ENCODE results near the gene TENT4B.
"Not testable (repeated sequence)": the region's sequence is repeated elsewhere in the genome, so short reads cannot be mapped to it uniquely, and the experiment has no call there.

Gene TENT4B

DNA sequence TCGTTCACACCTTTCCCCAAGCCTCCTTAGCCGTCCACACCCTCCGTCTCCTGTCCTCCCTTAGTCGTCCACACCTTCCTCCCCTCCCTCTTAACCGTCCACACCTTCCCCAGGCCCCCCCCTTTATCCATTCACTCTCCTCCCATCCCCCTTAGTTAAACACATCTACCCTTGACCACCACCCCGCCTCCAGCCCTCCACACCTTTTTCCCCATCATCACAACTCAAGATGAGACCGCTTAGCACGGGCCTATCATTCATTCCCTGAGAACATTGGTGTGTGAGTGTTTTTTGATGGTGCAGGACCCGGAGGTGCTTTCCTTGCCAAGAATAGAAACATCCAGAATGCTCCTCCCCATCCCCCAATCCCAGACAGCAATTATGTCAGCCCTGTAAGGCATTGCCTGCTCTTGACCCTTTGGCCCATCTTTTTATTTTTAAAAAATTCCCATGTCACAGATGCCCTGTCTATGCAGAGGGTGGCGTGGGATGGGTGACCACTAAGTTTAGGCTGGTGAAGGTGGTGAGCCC lies 1.4 kb downstream of the TENT4B start:
- DNase-seq (ENCODE audit: low read depth): no peak

- DNase-seq (ENCODE audit: low read depth): no peak
Measured at GRCh38 chr16:50155925-50156324, 2.8 kb downstream of the TENT4B start.

GRCh38 chr16:50156590-50156989 lies 3.5 kb downstream of the TENT4B start:
- DNase-seq (ENCODE audit: low read depth): no peak

DNA sequence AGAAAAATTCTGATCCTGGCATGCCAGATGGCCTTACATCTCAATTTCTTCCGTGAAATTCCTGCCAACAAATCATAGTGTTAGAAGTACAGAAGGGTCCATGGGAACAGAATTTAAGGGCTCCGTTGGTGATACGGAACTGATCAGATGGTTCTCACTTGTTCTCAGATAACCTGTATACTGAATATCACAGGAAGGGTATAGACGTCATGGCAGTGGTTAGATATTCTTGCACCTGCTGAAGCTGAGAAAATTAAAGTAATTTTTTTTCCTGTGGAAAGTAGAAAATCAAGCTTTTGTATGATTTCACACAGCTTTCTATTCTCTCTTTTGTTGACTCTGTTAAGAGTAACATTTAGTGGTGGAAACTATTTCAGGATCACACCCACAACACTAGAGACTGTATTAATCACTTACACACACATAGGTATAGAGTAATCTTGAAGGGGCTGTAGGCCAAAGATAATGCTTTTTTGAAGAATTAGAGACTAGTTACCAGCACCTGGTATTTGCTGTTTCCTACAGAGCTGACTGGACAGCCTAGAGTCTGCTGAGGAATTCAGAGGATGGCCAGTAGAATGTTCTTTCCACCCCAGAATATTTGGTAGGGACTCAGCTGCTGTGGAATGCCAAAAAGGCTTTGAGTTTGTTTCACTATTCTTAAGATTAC lies 7.5 kb downstream of the TENT4B start:
- DNase-seq (ENCODE audit: low read depth): no peak

- DNase-seq (ENCODE audit: low read depth): no peak
Measured at GRCh38 chr16:50161950-50162349, 8.8 kb downstream of the TENT4B start.

- DNase-seq (ENCODE audit: low read depth): no peak
Measured at GRCh38 chr16:50165473-50165872, 12.4 kb downstream of the TENT4B start.

DNA sequence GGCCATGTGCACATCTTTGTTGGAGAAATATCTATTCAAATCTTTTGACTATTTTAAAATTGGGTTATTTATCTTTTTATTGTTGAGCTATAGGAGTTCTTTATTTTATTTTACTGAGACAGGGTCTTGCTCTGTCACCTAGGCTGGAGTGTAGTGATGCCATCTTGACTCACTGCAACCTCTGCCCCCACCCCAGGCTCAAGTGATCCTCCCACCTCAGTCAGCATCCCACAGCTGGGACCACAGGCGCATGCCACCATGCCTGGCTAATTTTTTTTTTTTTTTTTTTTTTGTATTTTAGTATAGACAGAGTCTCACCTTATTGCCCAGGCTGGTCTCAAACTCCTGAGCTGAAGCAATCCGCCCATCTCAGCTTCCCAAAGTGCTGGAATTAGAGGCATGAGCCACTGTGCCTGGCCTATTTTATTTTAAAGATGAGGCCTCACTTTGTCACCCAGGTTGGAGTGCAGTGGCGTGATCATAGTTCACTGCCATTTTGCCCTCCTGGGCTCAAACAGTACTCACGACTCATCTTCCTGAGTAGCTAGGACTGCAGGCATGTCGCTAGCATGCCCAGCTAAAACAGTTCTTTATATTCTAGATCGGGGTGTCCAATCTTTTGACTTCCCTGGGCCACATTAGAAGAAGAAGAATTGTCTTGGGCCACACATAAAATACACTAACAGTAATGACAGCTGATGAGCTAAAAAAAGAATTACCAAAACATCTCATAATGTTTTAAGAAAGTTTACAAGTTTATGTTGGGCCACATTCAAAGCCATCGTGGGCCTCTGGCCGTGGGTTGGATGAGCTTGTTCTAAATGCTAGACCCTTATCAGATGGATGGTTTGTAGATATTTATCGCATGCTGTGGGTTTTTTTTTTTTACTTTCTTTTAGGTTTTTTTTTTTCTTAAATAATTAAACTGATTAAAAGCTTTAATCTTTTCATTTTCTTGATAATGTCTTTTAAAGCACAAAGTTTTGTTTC lies 13.7 kb downstream of the TENT4B start:
- DNase-seq (ENCODE audit: low read depth): no peak

- DNase-seq (ENCODE audit: low read depth): no peak
Measured at GRCh38 chr16:50167556-50167955, 14.4 kb downstream of the TENT4B start.

DNA sequence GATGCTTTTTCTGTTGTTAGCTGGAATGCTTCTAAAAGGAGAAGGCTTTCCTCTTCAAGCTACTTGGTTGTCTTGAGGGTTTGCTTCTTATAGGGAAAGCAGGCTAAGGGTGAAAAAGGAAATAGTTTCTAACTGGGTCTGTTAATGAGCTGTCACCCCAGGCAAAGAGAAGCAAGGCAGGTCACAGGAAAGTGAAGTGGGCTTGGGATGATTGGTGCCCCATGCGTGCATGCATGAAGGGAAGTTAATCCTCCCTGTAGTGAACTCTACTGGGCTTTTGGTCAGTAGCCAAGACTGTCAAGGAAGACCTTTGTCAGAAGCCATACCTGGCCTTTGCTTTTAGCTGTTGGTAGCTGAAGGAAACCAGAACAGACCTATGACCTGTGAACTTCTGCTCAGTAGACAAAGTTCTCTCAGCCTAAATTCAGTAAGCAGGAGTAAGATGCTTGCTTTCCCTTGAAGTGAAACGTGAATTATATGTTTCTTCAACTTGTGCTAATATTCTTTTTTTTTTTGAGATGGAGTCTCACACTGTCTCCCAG lies 16.5 kb downstream of the TENT4B start:
- DNase-seq (ENCODE audit: low read depth): no peak

GRCh38 chr16:50171773-50172172 lies 18.7 kb downstream of the TENT4B start:
- DNase-seq (ENCODE audit: low read depth): not testable (repeated sequence)

DNA sequence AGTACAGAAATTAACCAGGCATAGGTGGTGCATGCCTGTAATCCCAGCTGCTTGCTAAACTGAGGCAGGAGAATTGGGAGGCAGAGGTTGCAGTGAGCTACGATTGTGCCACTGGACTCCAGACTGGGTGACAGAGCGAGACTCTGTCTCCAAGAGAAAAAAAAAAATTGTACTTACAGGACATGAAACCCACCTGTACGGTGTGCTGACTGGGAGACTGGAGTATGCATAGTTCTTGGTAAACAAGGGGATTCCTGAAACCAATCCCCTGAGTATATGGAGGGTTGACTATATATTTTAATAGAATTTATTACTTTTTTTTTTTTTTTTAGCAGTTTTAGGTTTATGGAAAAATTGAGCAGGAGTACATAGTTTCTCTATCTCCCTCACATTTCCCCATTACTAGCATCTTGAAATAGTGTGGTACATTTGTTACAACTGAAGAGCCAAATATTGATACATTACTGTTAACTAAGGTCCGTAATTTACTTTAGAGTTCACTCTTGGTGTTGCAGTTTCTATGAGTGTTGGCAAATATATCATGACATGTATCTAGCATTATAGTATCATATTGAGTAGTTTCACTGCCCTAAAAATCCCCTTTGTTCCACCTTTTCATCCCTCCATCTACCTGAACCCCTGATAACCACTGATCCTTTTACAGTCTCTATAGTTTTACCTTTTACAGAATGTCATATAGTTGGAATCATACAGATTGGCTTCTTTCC lies 19.3 kb downstream of the TENT4B start:
- DNase-seq (ENCODE audit: low read depth): no peak

- DNase-seq (ENCODE audit: low read depth): no peak
Measured at GRCh38 chr16:50173316-50173715, 20.2 kb downstream of the TENT4B start.

DNA sequence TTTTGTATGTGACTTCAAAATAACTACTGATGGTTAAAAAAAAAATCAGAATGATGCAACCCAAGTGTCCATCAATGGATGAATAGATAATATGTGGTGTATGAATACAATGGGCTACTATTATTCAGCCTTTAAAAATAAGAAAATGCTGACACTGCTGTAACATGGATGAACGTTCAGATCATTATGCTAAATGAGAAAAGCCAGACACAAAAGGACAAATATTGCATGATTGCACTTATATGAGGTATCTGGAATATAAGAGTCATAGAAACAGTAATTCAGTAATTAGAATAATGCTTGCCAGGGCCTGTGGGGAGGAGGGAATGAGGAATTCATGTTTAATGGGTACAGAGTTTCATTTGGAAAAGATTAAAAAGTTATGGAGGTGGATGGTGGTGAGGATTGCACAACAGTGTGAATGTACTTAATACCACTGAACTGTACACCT lies 25.4 kb downstream of the TENT4B start:
- DNase-seq (ENCODE audit: low read depth): no peak

DNA sequence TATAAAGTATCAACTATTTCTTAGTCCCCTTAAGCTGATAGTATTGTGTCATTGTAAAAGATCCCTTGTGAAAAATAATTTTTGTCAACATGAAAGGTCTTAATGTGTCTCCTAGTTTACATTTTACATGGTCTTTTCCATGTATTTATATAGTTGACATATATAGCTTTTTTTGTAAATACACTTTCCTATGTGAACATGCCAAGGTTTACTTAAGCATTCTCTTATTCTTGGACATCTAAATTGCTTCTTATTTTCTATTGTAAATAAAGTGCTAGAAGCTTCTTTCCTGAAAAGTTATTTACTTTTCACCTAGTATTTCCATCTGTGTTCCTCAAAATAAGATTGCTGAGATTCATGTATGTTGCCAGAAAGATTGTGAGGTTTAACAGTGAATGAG lies 29.3 kb downstream of the TENT4B start:
- no peak for DNase-seq (ENCODE audit: low read depth)

- DNase-seq (ENCODE audit: low read depth): no peak
Measured at GRCh38 chr16:50183316-50183715, 30.2 kb downstream of the TENT4B start.

DNA sequence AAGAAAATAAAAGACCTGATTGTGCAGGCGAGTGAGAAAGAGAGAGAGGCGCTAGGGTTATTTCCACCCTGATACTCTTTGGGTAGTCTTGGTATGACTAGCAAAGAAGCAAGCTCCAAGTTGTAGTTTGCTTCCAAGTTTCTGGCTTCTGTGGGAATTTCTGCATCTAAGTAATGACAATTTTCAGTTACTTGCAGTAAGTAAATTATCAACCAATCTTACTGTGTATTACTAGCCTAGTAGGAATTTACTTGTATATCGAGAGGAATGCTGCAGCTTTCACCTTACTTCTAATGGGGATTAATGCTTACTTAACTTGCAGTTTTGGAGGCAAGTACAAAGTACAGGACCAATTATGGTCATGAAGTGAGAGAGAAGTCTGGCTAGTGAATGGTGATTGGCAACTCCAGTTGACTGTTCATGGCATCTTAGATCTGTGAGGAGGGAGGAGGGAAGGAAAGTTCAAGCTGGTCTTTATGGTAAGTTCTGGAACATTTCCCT lies 31.9 kb downstream of the TENT4B start:
- no peak for DNase-seq (ENCODE audit: low read depth)

DNA sequence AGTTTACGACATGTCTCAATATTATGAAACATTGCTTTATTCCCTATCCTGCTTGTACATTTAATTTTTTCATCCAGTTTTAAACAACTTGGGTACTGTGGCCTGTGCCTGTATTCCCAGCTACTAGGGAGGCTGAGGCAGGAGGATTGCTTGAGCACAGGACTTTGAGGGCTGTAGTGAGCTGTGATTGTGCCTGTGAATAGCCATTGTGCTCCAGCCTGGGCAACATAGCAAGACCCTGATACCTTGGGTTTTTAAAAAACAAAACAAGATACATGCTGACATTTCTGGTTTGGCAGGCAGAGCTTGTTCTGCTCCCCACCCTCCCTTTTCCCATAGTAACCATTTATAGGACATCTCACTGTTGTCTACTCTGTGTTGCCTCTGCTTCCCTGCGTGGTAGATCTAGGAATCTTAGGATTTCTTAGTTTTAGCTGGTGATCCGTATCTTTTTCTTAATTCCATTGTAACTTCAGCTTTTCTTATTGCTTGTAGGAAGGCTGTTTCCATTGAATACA lies 35.6 kb downstream of the TENT4B start:
- no peak for DNase-seq (ENCODE audit: low read depth)

GRCh38 chr16:50190292-50190691 lies 37.2 kb downstream of the TENT4B start:
- no peak for DNase-seq (ENCODE audit: low read depth)

DNA sequence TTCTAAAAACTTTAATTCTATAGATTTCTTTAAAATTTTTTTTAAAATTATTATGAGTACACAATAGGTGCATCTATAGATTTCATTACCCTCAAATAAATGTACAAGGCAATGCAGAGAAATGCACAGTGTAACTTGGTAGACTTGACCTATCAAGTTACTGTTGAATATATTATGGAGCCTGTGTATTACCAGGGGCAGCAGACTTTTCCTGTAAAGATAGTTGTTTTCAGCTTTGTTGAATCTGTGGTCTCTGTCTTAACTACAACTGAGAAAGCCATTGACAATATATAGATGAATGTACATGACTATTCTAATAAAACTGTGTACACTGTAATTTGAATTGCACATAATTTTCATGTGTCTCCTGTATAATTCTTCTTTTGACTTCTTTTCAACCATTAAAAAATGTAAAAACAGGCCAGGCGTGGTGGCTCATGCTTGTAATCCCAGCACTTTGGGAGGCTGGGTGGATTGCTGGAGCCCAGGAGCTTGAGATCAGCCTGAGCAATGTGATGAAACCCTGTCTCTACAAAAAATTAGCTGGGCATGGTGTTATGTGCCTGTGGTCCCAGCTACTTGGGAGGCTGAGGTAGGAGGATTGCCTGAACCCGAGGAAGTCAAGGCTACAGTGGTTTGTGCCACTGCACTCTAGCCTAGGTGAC lies 39.4 kb downstream of the TENT4B start:
- no peak for DNase-seq (ENCODE audit: low read depth)

GRCh38 chr16:50193594-50193993 lies 40.5 kb downstream of the TENT4B start:
- DNase-seq (ENCODE audit: low read depth): no peak

- DNase-seq (ENCODE audit: low read depth): no peak
Measured at GRCh38 chr16:50195276-50195675, 42.2 kb downstream of the TENT4B start.

All from stimulated activated CD8-positive, alpha-beta memory T cell treated with anti-CD3 and anti-CD28 coated beads, Interleukin-15, amount 100 ng/mL, for 1 hour (primary cell).